ENCODE data around the gene LACTB.

Gene LACTB

DNA sequence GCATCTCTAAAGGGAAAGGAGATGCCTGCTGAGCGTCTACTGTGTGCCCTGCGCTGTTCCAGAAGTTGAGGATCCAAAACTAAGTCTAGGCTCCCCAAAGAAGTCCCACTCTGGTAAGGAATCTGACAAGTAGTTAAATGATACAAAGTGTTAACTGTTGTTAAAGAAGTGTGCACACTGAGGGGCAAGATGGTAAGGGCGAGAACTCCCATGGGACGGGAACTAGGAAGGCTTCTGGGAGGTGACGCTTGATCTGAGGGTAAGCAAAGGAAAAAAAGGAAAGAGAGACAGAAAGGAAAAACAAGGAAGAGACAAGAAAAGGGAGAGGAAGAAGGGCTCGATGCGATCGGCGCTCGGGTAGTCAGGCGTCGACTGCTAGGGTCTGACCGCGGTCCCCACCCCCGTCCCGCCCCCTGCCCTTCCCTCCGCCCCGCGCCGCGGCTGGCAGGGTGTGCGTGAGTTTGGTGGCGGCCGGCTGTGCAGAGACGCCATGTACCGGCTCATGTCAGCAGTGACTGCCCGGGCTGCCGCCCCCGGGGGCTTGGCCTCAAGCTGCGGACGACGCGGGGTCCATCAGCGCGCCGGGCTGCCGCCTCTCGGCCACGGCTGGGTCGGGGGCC lies at the start of gene LACTB:
LACTB (plus strand) TSS at position 480 of the 620 bp plus-strand sequence; CDS start at position 491, 11 bp downstream.
- peak; percentile 93 for DNase-seq

DNA sequence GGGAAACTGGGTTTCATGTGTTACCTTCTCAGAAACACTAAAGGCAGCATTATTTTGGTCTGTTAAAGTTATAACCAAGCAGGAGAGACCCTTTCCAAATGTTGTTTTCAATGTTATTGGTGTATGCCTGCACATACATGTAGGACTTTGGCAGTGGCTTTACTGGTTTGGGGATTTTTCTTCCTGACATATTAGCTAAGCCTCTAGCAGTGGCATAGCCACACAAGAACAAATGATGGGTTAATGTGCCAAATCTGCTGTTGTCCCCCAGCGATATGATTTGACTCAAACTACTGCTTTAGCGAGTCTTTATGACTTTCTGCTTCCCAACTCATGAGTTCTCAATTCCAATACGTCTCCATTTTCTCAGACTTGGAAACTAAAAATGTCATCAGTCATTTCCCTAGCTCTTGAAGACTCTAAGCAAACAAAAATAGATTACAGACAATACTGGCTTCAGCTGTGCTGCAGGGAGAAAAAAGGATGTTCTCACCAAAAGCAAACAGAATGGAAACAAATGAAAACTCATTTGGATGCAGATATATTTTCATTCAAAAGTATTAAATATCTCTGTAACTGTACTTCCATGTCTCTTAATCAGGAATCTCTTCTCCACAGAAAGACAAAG lies 49.5 kb upstream of the LACTB start:
- no peak for DNase-seq

- DNase-seq = no peak
Observed at GRCh38 chr15:63072809-63073277, 48.8 kb upstream of the LACTB start.

DNA sequence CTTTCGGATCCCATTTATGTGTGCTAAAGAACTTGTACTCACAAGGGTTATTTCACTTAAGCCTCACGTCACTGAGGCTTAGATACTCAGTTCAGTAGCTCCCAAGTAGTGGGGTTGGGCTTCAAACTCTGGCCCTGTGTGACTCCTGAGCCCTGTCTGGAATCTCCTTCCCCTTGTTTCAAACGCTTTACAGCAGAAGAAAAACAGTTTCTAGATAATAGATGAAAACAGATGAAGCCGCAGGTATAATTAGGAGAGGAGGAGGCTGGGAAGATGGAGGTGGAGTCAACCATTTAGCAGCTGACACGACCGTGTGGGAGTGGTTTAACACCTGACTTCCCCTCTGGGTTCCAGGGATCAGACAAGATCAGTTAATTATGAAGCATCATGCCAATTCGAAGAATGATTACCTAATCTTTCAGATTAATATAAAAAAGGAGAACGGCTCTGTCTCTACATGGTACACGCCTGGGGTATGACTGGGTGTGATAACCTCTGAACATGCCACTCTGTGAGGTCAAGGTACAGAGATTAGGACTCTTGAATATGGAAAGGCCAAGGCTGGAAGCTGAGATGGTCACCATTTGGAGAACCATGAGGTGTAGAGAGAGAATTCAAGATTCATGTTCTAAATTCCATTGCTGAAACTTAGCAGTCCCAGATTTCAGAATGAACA lies 48.0 kb upstream of the LACTB start:
- peak; percentile 60 for DNase-seq

DNA sequence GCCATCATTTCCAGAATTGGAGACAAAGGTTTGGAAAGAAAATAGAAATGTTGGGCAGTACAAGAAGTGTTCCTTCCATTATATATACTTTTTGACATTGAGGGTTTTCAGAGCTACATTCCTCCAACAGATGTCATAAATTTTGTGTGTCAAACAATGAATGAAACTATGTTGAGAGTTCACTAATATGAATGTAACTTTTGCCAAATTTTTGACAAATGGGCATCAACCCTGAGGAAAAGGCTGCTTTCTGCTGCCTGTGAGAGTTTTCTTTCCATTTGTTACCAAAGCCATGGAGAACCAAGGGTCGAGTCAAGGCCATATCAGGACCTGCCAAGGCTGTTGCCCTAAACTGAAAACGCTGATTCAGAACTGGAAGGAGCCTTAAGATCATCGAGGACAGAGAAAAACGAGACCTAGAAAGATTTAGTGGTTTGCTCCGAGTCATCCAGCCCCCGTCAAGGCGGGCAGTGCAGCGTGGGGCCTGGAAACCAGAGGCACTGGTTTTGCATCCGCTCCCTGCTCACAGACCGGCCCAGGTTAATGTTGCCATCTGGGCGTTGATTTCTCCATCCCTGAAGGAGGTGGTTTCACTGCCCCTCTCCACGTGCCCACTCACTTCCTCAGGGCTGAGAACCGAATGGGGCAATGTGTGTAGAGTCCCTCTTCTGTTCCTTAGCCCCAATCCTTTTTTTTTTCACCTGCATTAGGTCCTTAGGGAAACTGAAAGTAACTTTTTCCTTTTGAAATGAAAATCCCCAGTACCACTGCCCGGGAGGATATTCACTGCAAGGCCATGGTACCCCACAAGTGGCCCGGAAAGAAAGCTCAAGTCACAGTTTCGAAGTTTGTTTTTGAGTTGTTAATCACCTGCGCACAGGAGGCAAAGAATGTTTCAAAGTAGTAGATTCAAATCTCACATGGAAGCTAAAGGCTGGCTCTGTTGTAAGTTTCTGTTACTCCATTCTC lies 46.4 kb upstream of the LACTB start:
- peak; percentile 74 for DNase-seq

DNA sequence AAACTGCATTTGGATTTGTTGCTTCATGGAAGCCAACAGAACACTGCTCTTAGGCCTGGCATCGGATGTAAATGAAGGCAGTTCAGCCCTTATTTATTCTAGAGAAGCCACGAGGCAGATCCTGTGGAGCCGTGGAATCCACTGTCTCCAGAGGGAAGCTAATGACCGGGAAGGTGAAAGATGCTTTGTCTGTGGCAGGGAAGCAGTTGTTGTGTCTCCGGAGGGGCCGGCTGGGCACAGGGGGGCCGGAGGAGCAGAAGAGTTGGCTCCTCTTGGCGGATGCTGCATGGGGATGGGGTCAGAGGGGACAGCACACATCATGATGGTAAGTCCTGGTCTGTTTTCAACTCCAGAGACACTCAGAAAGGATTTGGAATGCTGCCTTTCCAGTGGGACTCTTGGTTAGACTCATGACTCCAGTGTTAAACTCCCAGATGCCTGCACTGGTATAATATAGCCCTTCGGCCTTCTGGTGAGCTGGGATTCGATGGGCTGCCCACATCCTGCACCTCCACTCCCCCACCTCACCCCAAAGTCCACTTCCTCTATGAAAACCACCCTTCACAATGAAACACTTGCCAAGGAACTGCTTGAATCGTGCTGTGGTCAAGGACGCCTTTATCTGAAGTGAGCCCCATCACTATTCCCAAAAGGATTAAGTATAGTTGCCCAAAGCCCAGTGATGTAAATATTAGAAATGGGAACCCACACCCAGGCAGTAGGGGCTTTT lies 45.5 kb upstream of the LACTB start:
- DNase-seq = no peak

DNA sequence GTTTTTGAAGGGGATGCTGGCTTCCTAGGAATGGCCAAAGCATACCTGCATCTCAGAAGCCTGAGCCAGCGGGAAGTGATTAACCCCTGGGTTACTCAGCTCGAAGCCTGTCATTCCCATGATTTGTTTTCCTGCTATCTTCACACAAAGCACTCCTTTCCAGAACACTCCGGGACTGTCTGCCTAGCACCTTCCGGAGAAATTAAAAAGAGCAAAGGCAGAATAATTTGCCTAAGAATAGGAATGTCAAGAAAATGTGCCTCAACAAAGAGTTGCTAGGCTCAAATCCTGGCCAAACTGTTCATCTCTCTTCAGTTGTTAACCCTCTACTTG lies 45.0 kb upstream of the LACTB start:
- no peak for DNase-seq

DNA sequence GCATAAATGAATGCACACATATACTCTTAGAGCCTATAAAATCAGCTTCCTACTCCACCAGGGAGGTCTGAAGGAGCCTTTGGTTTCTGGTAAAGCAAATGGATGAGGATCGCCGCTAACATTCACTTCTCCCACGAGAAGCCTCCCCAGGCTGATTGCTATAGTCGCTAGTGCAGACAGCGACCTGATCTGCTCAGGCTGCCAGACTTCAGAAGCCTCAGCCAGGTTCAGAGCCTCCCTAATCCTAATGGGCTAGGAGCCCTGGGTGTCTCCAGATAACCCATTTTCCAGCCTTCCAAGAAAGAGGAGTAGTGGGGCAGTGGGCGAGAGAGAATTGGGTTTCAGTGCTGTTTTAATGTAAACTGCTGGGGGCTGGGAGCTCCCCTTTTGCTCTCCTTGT lies 43.7 kb upstream of the LACTB start:
- DNase-seq = no peak

DNA sequence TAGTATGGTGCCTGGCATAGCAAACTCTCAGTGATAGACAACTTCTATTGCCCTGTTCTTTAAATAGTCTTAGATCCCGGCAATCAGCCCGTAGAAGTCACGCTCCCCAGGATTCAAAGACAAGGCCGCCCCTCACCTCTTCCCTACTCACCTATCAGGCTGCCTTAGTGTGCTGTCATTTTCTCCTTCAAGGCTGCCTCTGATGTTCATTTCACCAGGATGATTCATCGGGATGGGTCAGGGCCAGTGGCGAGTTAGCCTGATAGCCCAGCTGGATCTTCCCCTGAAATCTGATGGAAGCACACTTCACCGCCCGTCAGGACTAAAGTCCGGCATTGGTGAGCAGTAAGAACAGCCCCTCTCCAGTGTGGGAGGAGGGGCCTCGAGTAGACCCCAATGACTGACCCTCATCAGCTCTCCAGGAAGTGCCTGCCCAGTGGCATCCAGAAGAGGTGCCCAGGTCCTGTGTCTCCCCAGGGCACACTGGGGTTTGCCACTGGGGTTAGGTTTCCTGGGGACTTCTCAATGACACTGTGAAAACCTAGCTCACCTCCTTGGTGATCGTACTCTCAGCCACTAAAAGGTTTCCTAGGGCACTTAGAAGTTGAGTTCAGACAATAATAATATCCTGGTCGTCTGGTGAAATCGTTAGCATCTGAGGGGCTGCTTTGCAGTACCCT lies 41.6 kb upstream of the LACTB start:
- peak; percentile 60 for DNase-seq

DNA sequence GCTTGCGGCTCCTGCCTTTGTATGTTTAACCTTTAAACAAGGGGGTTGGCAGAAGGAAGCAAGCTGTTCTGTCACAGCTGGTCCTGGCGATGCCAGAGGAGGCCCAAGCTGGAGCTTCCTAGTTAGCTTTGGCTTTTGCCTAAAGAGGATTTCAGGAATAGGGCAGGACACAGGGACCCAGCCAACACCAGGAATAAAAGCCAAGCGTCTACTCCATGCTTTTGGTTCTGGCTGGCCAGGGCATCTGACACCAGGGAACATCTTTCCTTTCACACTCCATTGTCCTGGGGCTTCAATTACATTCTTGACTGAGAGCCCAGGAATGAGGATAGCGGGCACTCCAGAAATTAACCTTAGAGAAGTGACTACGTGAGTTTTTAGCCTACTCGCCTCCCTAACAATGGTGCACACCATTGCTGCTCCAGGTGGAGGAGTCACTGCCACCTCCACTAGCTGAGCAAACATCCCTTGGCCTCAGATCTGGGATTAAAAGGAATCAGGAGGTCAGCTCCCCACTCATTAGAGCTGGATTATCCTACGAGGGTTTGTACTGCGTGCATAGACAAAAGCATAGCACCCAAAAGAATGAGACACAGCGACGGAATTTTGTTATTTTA lies 40.9 kb upstream of the LACTB start:
- DNase-seq = no peak

DNA sequence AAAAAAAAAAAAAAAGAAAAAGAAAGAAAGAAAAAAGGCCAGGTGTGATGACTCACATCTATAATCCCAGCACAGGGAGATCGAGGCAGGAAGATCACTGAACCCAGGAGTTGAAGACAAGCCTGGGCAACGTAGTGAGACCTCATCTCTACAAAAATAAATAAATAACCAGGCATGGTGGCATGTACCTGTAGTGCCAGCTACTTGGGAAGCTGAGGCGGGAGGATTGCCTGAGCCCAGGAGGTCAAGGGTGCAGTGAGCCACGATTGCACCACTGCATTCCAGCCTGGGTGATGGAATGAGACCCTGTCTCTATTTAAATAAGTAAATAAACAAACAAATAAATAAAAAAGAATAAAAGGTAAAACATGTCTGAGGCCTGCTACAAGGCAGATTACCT lies 39.3 kb upstream of the LACTB start:
- DNase-seq = no peak

- no peak for DNase-seq
Observed at GRCh38 chr15:63083044-63083443, 38.6 kb upstream of the LACTB start.

GRCh38 chr15:63083541-63083940 lies 38.1 kb upstream of the LACTB start:
- no peak for DNase-seq

DNA sequence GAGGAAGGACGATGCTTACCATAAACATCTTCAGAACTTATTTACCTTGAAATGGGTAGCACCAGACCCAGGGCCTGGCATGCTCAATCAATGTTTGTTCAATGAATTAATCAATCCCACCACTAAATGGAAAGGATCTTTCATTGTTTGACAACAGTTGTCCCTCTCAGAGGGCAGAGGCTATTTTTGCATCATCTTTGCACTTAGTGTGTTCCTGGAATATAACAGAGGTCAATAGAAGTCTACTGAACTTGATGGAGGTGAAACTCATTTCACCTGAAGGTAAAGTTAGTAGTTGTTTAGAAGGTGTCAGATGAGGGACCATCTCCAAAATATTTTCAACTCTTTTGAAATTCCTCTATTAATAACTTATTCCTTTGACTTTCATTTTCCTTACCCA lies 36.9 kb upstream of the LACTB start:
- no peak for DNase-seq

DNA sequence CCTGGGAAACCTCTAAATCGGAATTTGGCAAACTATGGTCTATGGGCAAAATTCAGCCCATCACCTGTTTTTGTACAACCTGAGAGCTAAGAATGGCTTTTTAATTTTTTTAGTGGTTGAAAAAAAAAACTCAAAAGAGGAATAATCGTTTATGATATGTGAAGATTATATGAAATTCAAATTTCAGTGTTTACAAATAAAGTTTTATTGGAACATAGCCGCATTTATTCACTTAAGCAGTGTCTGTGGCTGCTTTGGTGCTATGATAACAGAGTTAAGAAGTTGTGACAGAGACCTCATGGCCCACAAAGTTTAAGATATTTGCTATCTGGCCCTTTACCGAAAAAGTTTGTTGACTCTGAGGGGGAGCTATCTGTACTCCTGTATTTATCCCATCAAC lies 36.4 kb upstream of the LACTB start:
- DNase-seq = no peak

- DNase-seq = peak; percentile 90
Observed at GRCh38 chr15:63086271-63086670, 35.4 kb upstream of the LACTB start.

DNA sequence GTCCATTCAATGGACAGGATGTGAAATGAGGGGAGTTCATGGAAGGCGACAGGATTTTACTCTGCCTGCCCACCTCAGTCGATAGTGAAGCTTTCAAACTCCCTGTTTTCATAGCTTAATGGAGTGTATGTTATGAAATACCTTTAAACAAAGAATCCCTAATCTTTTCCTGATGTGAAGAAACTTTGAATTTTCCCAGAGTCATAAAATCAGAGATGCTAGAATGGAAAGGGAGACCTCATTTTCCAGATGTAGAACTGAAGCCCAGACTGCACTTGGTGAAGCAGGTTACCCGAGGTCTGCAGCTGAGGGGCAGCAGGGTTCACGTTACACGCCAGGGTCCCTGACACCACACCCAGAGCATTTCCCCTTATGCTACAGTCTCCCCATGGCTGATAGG lies 34.7 kb upstream of the LACTB start:
- DNase-seq = no peak

- DNase-seq = no peak
Observed at GRCh38 chr15:63088533-63089245, 33.0 kb upstream of the LACTB start.

DNA sequence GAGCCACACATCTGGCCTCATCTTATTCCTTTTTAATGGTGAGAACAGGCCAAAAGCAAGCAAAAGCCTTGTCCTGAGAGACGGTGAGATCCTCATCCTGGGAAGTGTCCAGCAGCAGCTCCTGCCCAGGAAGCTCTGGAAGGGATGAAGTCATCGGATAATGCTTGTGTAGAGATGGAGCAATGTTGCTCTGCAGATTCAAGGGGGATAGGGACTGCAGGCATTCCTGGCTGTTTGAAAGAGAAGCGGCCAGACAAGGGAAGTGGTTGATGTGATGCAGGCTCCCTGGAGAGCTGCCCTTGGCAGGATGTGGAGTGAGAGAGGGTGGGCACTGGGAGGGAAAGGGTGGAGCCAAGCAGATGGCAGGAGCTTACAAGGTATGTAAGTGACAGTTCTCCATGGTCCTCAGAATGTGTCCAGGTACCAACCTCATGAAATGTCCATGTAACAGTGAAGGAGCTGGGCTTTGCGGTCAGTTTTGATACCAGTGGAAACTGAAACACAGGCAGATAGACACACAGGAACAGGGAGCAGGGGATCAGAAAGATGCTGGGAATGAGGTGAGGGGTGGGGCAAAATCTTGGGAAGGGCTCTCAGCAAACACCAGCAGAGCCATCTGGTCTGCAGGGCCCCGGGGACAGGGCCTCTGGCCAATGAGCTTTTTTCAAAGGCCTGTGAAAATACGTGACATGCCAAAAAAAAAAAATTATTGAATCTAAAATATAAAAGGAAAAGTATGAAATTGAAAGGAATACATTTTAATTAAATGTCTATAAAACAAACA lies 32.2 kb upstream of the LACTB start:
- peak; percentile 98 for DNase-seq

GRCh38 chr15:63090472-63090871 lies 31.2 kb upstream of the LACTB start:
- no peak for DNase-seq

Data from fibroblast of skin of right biceps (primary cell).